Right lobe of liver (tissue), 6 donors: ENCODE results near the gene KIF25. TPM values are rescaled to one million over a fixed set of nuclear protein-coding genes. Genes with fewer than 3 reads are reported as not detected.

ENCODE experiments used
- ATAC-seq, 4 donors: fragments of 200-7000 bp; cut with Tn5 transposase; one replicate each; pipeline ENCODE4 v1.9.1; 2020; ENCODE audit warnings: mild to moderate bottlenecking in 4 of 4, moderate library complexity in 4 of 4
- DNase-seq, 3 donors: peaks; one replicate each; pipeline ENCODE4 v3.0.0-alpha.2; 2020
- H3K27ac ChIP-seq, 3 donors: fragments of 200-600 bp; one replicate each; pipeline ENCODE4 v1.8.0; 2022
- H3K27me3 ChIP-seq, 2 donors: fragments of 200-600 bp; one replicate each; pipeline ENCODE4 v1.8.0; 2022
- H3K36me3 ChIP-seq, 4 donors: fragments of 200-600 bp; sonication (generic) in 1 of 4; one replicate each; pipeline versions ENCODE4 v1.5.1 to v1.8.0; 2017 to 2022; ENCODE audit warnings: control low read depth in 1 of 4
- H3K4me1 ChIP-seq, 4 donors: fragments of 200-600 bp; sonication (generic) in 1 of 4; one replicate each; pipeline versions ENCODE4 v1.5.1 to v1.8.0; 2017 to 2022; ENCODE audit warnings: control low read depth in 1 of 4
- H3K4me3 ChIP-seq, 3 donors: fragments of 200-600 bp; one replicate each; pipeline ENCODE4 v1.8.0; 2022
- H3K9me3 ChIP-seq, 4 donors: fragments of 200-600 bp; sonication (generic) in 1 of 4; one replicate each; pipeline versions ENCODE4 v1.5.1 to v1.8.0; 2017 to 2022; ENCODE audit warnings: control low read depth in 1 of 4
- CTCF ChIP-seq, 4 donors: fragments of 200-600 bp in 3 of 4; fragments of 450-650 bp in 1 of 4; IDR thresholded peaks; one replicate each; pipeline versions ENCODE4 v1.5.1 to v1.8.0; 2016 to 2022; ENCODE audit warnings: antibody characterized with exemption in 4 of 4, mild to moderate bottlenecking in 2 of 4
- POLR2A ChIP-seq: fragments of 450-650 bp; IDR thresholded peaks from one replicate; pipeline ENCODE4 v1.6.1; 2017; ENCODE audit warnings: antibody characterized with exemption, mild to moderate bottlenecking
- WGBS: methylation state at CpG from one replicate; pipeline ENCODE4 v1.1.6; 2018; ENCODE audit warnings: low coverage, low lambda C conversion rate; ENCODE audit not compliant: insufficient coverage; ENCODE audit errors: missing lambda C conversion rate; 5-methylcytosine and 5-hydroxymethylcytosine counted together
- intact Hi-C, 2 donors: fragments of 100-400 bp; cut with DNase I; formaldehyde crosslinking; loops; one replicate each; pipeline versions ENCODE4 v1.11.2 to v1.14.1; 2022
- total RNA-seq, 6 experiments: library from RNA; depleted of rRNA in 2 of 6; stranded (reverse); fragments of >200 nt in 2 of 6; fragmentation: NEBNext Ultra II Directional in 3 of 6; extraction: Animal tissue kit (Norgen Biotek cat#: 25700) in 3 of 6; gene quantifications; one replicate each; pipeline versions ENCODE4 v1.1.0 to v1.2.4, GENCODE V29; 2016 to 2023
- donor health status: DM: no; HTN: yes; CAD: no.
- donor health status: DM: no; HTN: no; CAD: no.
- donor health status: DM: no; HTN: no; CAD: no.
- donor health status: DM: no; HTN: yes; CAD: no.
- donor health status: DM: no; HTN: yes; CAD: no.

KIF25 gene
- total RNA-seq, 6 experiments from 2014 or later = 0.15 TPM; not detected in 5

- intact Hi-C loops = no loop called here
- no peak for ATAC-seq
- H3K9me3 ChIP-seq = no peaks in the 10 kb centered on the region
- TF ChIP-seq CTCF (IDR thresholded peaks at IDR 0.05) = no peak
- no peak for TF ChIP-seq POLR2A
- H3K36me3 ChIP-seq = no peaks in the 10 kb centered on the region
- H3K4me1 ChIP-seq = no peaks in the 10 kb centered on the region
- no peaks in the 10 kb centered on the region for H3K27me3 ChIP-seq
- 100% methylated on average over 1 of the region's 20 CpGs for WGBS
- no peak overlapping the region for H3K4me3 ChIP-seq
- no peak overlapping the region for H3K27ac ChIP-seq
- peak in 1 of 3 donors; percentile 36 for DNase-seq
These were observed 51.8 kb downstream of the KIF25 start for GRCh38 chr6:168049277-168049676.

- TF ChIP-seq CTCF (IDR thresholded peaks at IDR 0.05) (no peak), POLR2A (no peak)
These were observed 52.3 kb downstream of the KIF25 start for GRCh38 chr6:168049706-168050224.

GRCh38 chr6:168050225-168050880, 52.9 kb downstream of the KIF25 start:
- 92% methylated on average over 7 of the region's 27 CpGs for WGBS
- Histone ChIP-seq H3K27ac (no peak overlapping the region), H3K27me3 (no peaks in the 10 kb centered on the region), H3K4me3 (no peak overlapping the region), H3K4me1 (no peaks in the 10 kb centered on the region), H3K36me3 (no peaks in the 10 kb centered on the region), H3K9me3 (no peaks in the 10 kb centered on the region)
- intact Hi-C loops = no loop called here
- no peak for ATAC-seq
- TF ChIP-seq POLR2A (no peak), CTCF (IDR thresholded peaks at IDR 0.05) (no peak)
- peak in 2 of 3 donors; percentile 11 to 41 for DNase-seq

More at GRCh38 chr6:168049706-168050224, 52.3 kb downstream of the KIF25 start:
- H3K4me3 ChIP-seq = no peak overlapping the region
- no peaks in the 10 kb centered on the region for H3K36me3 ChIP-seq
- 90% methylated on average over 5 of the region's 21 CpGs for WGBS
- H3K4me1 ChIP-seq = no peaks in the 10 kb centered on the region
- intact Hi-C loops = no loop called here
- H3K27ac ChIP-seq = no peak overlapping the region
- H3K27me3 ChIP-seq = no peaks in the 10 kb centered on the region
- DNase-seq (peak in 2 of 3 donors; percentile 12 to 46), ATAC-seq (no peak)
- H3K9me3 ChIP-seq = no peaks in the 10 kb centered on the region

GRCh38 chr6:168050881-168051586, 53.6 kb downstream of the KIF25 start:
- Histone ChIP-seq H3K4me3 (no peak overlapping the region), H3K27me3 (no peaks in the 10 kb centered on the region), H3K36me3 (no peaks in the 10 kb centered on the region), H3K4me1 (no peaks in the 10 kb centered on the region), H3K9me3 (no peaks in the 10 kb centered on the region), H3K27ac (no peak overlapping the region)
- intact Hi-C loops = no loop called here
- ATAC-seq = peak; percentile 39 to 55 (median 52)
- WGBS = 57% methylated on average over 1 of the region's 23 CpGs
- peak in 2 of 3 donors; percentile 14 to 58 for DNase-seq
- TF ChIP-seq POLR2A (no peak), CTCF (IDR thresholded peaks at IDR 0.05) (peak in 1 of 4 donors; percentile 32)
